ENCODE measurements around the gene ACOX3.

The ACOX3 gene

DNA sequence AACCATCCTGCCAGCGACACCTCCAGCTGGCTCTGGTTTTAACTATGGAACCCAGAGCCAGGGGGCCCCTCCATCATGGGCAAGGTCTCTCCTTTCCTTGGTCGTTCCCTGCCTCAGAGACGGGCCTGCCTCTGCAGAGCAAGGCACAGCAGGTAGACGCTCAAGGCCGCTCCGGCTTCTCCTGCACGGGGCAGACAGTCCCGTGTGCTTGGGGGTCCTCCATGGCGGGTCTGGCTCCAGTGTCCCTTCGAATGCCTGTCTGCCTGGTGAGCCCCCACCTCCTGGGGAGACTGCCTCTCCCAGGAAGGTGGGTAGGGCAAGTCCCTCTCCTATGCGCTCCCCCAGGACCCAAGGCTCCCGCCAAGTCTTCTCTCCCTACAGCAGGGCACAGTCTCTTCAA, 71.5 kb downstream of the ACOX3 start:
- Histone ChIP-seq H3K4me1 (ENCODE audit: insufficient read depth, low read length) (no peaks in the 10 kb centered on the region), H3K9ac (ENCODE audit: low read depth, low read length) (no peak overlapping the region), H3K9me3 (ENCODE audit: control insufficient read depth, insufficient read depth, low read length) (no peaks in the 10 kb centered on the region), H3K36me3 (ENCODE audit: insufficient read depth, low read length) (no peaks in the 10 kb centered on the region)

DNA sequence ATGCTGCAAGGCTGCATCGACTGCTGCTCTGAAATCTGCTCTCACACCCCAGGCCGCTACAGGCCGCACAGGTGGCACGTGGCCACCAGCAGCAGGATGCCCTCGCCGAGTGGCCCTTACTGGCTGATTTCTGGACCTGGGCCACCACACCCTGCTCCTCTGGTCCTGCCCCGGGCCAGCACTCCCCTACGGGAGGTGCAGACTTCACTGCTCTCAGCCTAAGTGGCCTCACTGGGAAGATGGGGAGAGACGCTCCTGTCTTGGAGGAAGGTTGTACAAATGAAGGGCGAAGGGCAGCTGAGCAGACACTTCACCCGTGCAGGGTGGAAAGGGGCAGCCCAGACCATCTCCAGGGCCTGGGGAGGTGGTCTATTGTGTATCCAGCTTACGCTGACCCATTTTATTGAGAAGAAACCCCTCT, 72.5 kb downstream of the ACOX3 start:
- Histone ChIP-seq H3K9ac (ENCODE audit: low read depth, low read length) (no peak overlapping the region), H3K36me3 (ENCODE audit: insufficient read depth, low read length) (no peaks in the 10 kb centered on the region), H3K4me1 (ENCODE audit: insufficient read depth, low read length) (no peaks in the 10 kb centered on the region), H3K9me3 (ENCODE audit: control insufficient read depth, insufficient read depth, low read length) (no peaks in the 10 kb centered on the region)

DNA sequence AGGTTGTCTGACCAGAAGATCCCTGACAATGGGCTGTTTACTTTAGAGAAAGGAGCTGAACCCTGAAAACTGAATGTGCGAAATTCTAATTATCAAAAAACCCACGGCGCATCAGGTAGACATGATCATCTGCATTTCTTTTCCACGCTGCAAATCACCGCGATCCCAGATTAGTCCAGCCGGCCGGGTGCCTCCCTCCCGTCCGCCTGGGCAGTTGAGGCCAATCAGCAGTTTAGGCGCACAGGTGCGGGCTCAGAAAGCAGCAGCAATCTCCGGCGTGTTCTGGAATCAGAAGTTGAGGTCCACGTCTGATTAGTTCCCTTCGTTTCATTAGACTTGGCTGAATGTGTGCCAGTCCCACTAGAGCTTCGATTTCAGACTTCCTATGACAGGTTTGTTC, 73.9 kb downstream of the ACOX3 start:
- Histone ChIP-seq H3K4me1 (ENCODE audit: insufficient read depth, low read length) (no peaks in the 10 kb centered on the region), H3K36me3 (ENCODE audit: insufficient read depth, low read length) (no peaks in the 10 kb centered on the region), H3K9me3 (ENCODE audit: control insufficient read depth, insufficient read depth, low read length) (peaks cover 8% of the 10 kb centered on the region)

DNA sequence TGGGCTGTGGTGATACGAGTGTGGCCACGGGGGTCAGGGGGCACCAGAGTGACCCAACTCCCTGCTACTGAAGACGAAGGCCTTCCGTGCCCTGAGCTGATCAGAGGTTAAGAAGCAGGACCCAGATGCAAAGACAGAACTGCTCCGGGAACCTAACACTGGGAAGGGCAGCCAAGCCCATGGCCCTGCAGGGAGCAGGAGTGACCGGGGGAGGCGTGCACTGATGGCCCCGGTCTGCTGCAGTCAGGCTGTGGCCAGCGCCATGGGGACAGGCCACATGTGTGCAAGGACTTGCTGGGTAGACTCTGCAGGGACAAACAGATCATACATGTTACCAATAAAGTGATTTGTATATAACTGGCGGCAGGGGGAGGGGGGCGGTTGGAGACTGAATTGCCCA, 74.6 kb downstream of the ACOX3 start:
- Histone ChIP-seq H3K9ac (ENCODE audit: low read depth, low read length) (no peak overlapping the region), H3K4me1 (ENCODE audit: insufficient read depth, low read length) (no peaks in the 10 kb centered on the region), H3K9me3 (ENCODE audit: control insufficient read depth, insufficient read depth, low read length) (peaks cover 10% of the 10 kb centered on the region), H3K36me3 (ENCODE audit: insufficient read depth, low read length) (no peaks in the 10 kb centered on the region)

More for the DNA sequence above, 73.9 kb downstream of the ACOX3 start:
- no peak overlapping the region for H3K9ac ChIP-seq (ENCODE audit: low read depth, low read length)

DNA sequence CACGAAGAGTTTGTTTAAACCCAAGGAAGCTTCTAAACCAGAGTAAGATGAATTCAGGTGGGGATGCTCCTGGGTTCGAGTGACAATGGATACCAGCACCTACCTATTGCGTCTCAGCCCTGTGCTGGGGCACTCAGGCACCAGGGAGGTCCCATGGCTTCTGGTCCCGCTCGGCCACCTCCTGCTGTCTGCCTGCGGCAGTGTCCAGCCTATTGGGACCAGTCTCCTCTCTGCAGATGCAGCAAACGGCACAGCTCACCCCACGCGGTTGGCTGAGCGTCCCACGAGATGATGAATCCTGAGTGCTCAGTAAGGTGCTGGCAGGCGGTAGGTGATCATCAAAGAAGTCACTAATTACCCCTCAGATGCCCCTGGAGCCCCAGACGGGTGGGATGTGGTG, 75.2 kb downstream of the ACOX3 start:
- no peaks in the 10 kb centered on the region for H3K4me1 ChIP-seq (ENCODE audit: insufficient read depth, low read length)
- peaks cover 10% of the 10 kb centered on the region for H3K9me3 ChIP-seq (ENCODE audit: control insufficient read depth, insufficient read depth, low read length)
- H3K36me3 ChIP-seq (ENCODE audit: insufficient read depth, low read length): no peaks in the 10 kb centered on the region
- H3K9ac ChIP-seq (ENCODE audit: low read depth, low read length): no peak overlapping the region

DNA sequence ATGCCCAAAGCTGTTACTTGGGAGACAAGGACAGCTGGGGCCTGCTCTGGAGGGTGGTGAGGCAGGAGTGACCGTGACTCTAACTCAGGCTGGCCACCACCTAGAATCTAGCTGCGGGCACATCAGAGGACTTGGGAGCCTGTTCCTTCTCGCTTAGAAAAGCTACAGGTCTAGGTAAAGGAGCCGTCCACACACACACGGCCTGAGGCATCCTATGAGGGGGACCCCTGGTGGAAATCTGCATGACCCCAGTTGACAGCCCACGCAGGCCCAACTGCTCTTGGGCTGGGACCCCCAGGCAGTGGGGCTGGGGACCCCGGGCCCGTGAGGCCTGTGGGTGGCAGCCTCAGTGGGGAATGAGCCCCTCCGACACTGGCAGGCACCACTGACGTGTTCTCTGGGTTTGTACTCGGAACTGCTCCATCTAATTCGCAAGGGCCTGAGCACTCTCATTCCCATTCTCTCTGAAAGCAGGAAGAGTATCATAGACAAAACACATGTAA, 75.6 kb downstream of the ACOX3 start:
- H3K9me3 ChIP-seq (ENCODE audit: control insufficient read depth, insufficient read depth, low read length): peaks cover 10% of the 10 kb centered on the region
- H3K36me3 ChIP-seq (ENCODE audit: insufficient read depth, low read length): no peaks in the 10 kb centered on the region
- no peaks in the 10 kb centered on the region for H3K4me1 ChIP-seq (ENCODE audit: insufficient read depth, low read length)
- H3K9ac ChIP-seq (ENCODE audit: low read depth, low read length): no peak overlapping the region

DNA sequence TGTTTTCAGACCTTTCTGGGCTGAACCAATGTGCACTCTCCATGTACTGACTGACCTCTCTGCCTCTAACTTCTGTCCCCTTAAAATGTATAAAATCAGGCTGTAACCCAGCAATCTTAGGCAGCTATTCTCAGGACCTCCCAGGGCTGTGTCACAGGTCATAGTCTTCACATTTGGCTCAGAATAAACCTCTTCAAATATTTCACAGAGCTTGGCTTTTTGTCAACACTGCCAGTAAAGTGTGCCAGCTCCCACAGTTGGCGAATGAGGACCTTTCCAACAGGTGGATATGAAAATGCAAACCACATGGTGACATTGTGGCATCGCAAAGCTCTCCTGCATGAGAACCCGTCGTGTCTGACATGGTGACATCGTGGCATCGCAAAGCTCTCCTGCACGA, 76.4 kb downstream of the ACOX3 start:
- H3K4me1 ChIP-seq (ENCODE audit: insufficient read depth, low read length): no peaks in the 10 kb centered on the region
- H3K9ac ChIP-seq (ENCODE audit: low read depth, low read length): no peak overlapping the region
- no peaks in the 10 kb centered on the region for H3K36me3 ChIP-seq (ENCODE audit: insufficient read depth, low read length)
- H3K9me3 ChIP-seq (ENCODE audit: control insufficient read depth, insufficient read depth, low read length): peaks cover 10% of the 10 kb centered on the region

DNA sequence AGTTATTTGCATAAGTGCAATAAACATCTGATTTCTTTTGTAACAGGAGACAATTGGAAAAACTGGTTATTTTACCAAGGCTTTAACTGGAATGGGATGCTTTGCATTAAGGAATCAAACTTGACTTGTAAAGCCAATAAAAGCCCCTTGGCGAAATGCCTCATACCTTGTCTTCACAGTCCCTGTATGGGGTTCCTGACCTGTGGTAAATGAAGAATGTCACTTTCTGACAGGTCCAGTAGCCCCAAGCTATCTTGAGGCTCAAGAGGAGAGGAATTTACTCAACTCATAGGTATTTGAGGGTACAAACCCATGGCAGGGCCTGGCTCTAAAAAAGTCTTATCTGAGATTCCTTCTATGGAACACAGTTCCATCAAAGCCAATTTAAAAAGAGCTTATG, 78.0 kb downstream of the ACOX3 start:
- Histone ChIP-seq H3K9ac (ENCODE audit: low read depth, low read length) (no peak overlapping the region), H3K36me3 (ENCODE audit: insufficient read depth, low read length) (no peaks in the 10 kb centered on the region), H3K4me1 (ENCODE audit: insufficient read depth, low read length) (peaks cover 3% of the 10 kb centered on the region; the same call in 1 of the 2 replicates), H3K9me3 (ENCODE audit: control insufficient read depth, insufficient read depth, low read length) (peaks cover 10% of the 10 kb centered on the region)

DNA sequence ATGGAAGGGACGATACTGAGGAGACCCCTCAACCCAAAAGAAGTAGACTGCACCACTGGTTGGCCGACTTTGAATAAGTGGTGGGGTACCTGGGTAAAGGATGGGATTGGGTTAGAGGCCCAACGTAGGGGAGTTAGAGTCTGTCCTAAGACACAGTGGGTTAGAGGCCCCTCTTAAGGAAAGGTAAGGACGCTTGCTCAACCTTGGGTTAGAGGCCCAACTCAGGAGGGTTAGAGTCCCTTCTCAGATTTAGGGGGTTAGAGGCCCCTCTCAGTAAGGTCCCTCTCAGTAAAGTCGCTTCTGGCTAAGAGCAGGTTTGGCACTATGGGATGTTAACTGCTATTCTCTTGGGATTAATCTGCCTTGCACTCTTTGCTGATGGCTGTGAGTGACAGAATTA, 81.3 kb downstream of the ACOX3 start:
- Histone ChIP-seq H3K4me1 (ENCODE audit: insufficient read depth, low read length) (peaks cover 13% of the 10 kb centered on the region), H3K9ac (ENCODE audit: low read depth, low read length) (no peak overlapping the region), H3K9me3 (ENCODE audit: control insufficient read depth, insufficient read depth, low read length) (peaks cover 10% of the 10 kb centered on the region), H3K36me3 (ENCODE audit: insufficient read depth, low read length) (no peaks in the 10 kb centered on the region)

DNA sequence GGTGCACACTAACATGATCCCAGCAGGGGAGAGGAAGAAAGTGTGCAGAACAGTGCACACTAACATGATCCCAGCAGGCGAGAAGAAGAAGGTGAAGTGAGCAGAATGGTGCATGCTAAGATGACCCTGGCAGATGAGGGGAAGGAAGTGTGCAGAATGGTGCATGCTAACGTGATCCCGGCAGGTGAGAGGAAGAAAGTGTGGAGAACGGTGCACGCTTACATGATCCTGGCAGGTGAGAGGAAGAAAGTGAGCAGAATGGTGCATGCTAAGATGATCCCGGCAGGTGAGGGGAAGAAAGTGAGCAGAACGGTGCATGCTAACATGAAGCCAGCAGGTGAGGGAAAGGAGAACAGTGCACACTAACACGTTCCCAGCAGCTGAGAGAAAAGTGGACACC, 83.7 kb downstream of the ACOX3 start:
- Histone ChIP-seq H3K4me1 (ENCODE audit: insufficient read depth, low read length) (peaks cover 20% of the 10 kb centered on the region), H3K36me3 (ENCODE audit: insufficient read depth, low read length) (no peaks in the 10 kb centered on the region), H3K9ac (ENCODE audit: low read depth, low read length) (no peak overlapping the region), H3K9me3 (ENCODE audit: control insufficient read depth, insufficient read depth, low read length) (0 out of 2 replicates have a peak, but pooled peaks cover 5% of the 10 kb centered on the region)

DNA sequence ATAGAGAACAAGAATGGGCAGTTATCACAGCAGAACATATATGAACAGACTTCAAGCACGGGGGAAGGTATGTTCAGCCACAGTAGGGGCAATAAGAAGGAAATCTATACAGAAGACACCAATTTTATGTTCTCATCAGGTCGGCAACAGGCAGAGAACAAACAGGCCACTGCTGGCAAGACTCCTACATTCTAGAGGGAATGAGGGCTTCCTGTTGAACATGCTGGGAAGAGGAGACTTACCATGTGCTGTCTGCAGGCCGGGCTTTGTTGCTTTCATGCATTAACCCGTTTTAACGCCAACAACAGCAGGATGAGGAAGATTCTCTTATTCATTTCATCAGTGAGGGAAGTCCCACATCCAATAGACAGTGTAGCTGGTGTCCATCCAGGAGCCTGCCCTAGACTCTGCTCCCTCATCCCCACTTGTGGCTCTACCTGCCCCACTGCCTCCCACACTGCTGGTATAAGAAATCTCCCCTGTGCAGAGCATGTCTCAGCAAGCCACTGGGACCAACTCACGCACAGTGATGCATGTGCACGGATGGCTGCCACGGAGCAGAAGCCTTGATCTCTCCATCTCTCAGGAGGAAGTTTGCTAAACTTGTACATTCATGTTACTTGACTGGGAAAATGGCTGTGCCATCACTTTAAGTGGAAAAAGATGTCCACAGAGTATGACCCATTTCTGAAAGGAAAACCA, 84.5 kb downstream of the ACOX3 start:
- H3K9ac ChIP-seq (ENCODE audit: low read depth, low read length): no peak overlapping the region
- peaks cover 27% of the 10 kb centered on the region for H3K4me1 ChIP-seq (ENCODE audit: insufficient read depth, low read length)
- no peaks in the 10 kb centered on the region for H3K9me3 ChIP-seq (ENCODE audit: control insufficient read depth, insufficient read depth, low read length)
- no peaks in the 10 kb centered on the region for H3K36me3 ChIP-seq (ENCODE audit: insufficient read depth, low read length)

DNA sequence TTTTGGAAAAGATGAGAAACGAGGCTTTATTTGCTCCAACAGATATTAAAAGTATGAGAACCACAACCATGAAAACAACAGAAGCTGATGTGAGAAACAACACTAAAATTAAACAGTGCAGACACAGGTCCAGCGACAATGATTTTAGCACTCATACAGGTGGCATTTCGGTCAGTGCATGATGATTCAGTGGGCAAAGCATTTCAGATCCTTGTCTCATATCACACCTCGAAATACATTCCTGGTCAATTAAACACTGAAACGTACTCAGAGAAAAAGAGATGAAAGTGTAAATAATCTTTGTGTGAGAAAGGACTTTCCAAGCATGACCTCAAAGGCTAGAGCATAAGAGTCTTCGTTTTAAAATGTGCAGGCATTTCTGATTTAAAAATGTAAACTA, 85.2 kb downstream of the ACOX3 start:
- Histone ChIP-seq H3K4me1 (ENCODE audit: insufficient read depth, low read length) (peaks cover 29% of the 10 kb centered on the region), H3K9ac (ENCODE audit: low read depth, low read length) (no peak overlapping the region), H3K9me3 (ENCODE audit: control insufficient read depth, insufficient read depth, low read length) (no peaks in the 10 kb centered on the region), H3K36me3 (ENCODE audit: insufficient read depth, low read length) (no peaks in the 10 kb centered on the region)

DNA sequence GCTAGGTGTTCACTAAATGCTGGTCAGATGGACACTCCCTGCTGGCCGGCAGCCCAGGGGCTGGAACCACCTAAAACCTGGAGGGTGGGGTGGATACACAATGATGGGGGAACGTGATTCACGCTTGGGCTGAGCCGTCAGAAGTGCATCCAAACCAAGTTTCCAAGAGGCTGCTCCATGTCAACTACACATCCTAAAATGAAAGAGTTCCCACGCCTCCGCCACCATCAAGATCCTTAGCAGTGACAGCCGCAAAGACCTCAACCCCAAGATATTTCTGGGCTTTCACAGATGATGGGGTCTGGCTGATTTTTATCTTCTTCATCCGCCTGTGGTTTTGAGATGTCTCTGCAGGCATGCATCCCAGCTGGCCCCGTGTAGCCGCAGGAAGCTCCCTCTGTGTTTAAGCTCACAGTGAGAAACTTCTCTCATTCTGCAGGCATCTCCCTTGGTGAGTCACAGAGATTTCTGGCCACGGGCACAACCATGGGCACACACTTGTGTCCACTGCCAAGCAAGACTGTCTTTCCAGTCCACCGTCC, 86.5 kb downstream of the ACOX3 start:
- Histone ChIP-seq H3K36me3 (ENCODE audit: insufficient read depth, low read length) (no peaks in the 10 kb centered on the region), H3K9ac (ENCODE audit: low read depth, low read length) (no peak overlapping the region), H3K9me3 (ENCODE audit: control insufficient read depth, insufficient read depth, low read length) (no peaks in the 10 kb centered on the region), H3K4me1 (ENCODE audit: insufficient read depth, low read length) (peaks cover 29% of the 10 kb centered on the region)

DNA sequence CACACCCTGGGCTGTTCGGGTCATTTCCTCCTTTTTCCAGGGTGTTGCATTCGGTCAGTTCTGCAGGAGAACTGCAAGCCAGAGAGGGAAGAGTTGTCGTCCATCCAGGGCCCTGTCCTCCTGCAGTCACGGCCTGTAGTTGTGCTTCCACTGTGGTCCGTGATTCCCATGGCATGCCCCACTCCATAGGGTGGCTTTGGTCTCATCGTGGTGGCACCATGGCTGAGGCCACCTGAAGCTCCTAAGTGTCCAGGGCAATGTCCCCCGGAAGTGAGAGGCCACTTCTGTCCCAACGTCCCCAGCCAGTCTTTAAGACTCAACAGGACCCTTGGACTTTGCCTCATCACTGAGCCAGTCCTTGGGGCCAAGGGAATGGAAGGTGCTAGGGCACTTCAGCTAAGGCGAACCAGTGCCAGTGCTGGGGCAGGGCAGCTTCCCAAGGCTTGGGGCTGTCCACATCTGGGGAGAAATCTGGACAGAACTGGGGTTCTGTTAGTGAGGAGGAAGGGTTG, 87.3 kb downstream of the ACOX3 start:
- H3K4me1 ChIP-seq (ENCODE audit: insufficient read depth, low read length): peaks cover 29% of the 10 kb centered on the region
- H3K36me3 ChIP-seq (ENCODE audit: insufficient read depth, low read length): no peaks in the 10 kb centered on the region
- no peak overlapping the region for H3K9ac ChIP-seq (ENCODE audit: low read depth, low read length)
- no peaks in the 10 kb centered on the region for H3K9me3 ChIP-seq (ENCODE audit: control insufficient read depth, insufficient read depth, low read length)

Data from ES-I3 (cell line).